Activated naive CD4-positive, alpha-beta T cell treated with anti-CD3 and anti-CD28 coated beads, Interleukin-2, amount 50 U/mL, for 72 hours (primary cell): ENCODE measurements around the gene CASP5. TPM values are rescaled to one million over a fixed set of nuclear protein-coding genes. Genes with fewer than 3 reads are reported as not detected.

Experiments
- ATAC-seq, 2 donors: fragments of 150-1000 bp; cut with Tn5 transposase; 2 replicates each; pipeline ENCODE4 v1.10.0; 2021; ENCODE audit warnings: mild to moderate bottlenecking in 2 of 2, moderate library complexity in 2 of 2
- DNase-seq, 2 donors: peaks; one replicate each; pipeline ENCODE4 v3.0.0; 2021 to 2022; ENCODE audit warnings: low spot score in 2 of 2
- H3K27ac Mint-ChIP-seq, 2 donors: one replicate each; pipeline ENCODE4 v1.8.0; 2022; ENCODE audit warnings: mild to moderate bottlenecking in 2 of 2, mixed read lengths in 2 of 2
- H3K36me3 Mint-ChIP-seq, 2 donors: one replicate each; pipeline ENCODE4 v1.8.0; 2022; ENCODE audit warnings: mixed read lengths in 2 of 2
- H3K9me3 Mint-ChIP-seq, 2 donors: one replicate each; pipeline ENCODE4 v1.8.0; 2022; ENCODE audit warnings: mixed read lengths in 2 of 2
- total RNA-seq, 2 donors: library from RNA; stranded (reverse); gene quantifications; one replicate each; pipeline ENCODE4 v1.2.3, GENCODE V29; 2022

Gene CASP5
- total RNA-seq, 2 donors from 2014 or later, result not detected

GRCh38 chr11:104956528-104956927, 66.4 kb downstream of the CASP5 start:
- no peak overlapping the region for H3K27ac Mint-ChIP-seq
- DNase-seq (no peak), ATAC-seq (peak in 1 of 2 donors; percentile 47)
- peaks cover 0 to 5% of the 10 kb centered on the region in 2 donors for H3K9me3 Mint-ChIP-seq
- peaks cover 5 to 24% of the 10 kb centered on the region in 2 donors for H3K36me3 Mint-ChIP-seq

- ATAC-seq (peak; percentile 75 to 84), DNase-seq (peak in 1 of 2 donors; percentile 39)
- no peak overlapping the region for H3K27ac Mint-ChIP-seq
- H3K9me3 Mint-ChIP-seq, result peaks cover 4 to 7% of the 10 kb centered on the region in 2 donors
- peaks cover 67 to 89% of the 10 kb centered on the region in 2 donors for H3K36me3 Mint-ChIP-seq
Observed at GRCh38 chr11:104946907-104947306, 76.1 kb downstream of the CASP5 start.

Other genes starting within 250 kb of the CASP5 start
- gene CASP12, start 124.7 kb downstream of the CASP5 start, total RNA-seq, result not detected
- 10 to 100 TPM; 40.1 to 73.7 TPM for gene CASP4, start 54.6 kb downstream of the CASP5 start, total RNA-seq
- gene CASP1, start 12.0 kb upstream of the CASP5 start, total RNA-seq, result 10 to 100 TPM; 23.6 to 46.5 TPM
- 10 to 100 TPM in 1 of 2 donors, 1 to 10 TPM in 1; 9.7 to 11.1 TPM for gene CARD16, start 22.2 kb upstream of the CASP5 start, total RNA-seq
- not detected for gene CARD18, start 116.6 kb upstream of the CASP5 start, total RNA-seq